HG03064 (cell line): ENCODE measurements around the gene SLC38A10.
A peak's percentile ranks its signal among the peaks of the same experiment; 100 is the strongest.

Experiments used
- ATAC-seq: cut with Tn5 transposase; IDR thresholded peaks from one replicate; pipeline ENCODE4 v1.9.1; 2021; ENCODE audit warnings: low read depth; ENCODE audit not compliant: unreplicated experiment

Gene SLC38A10

GRCh38 chr17:81245665-81246342, 49.3 kb downstream of the SLC38A10 start:
- ATAC-seq, result no peak

GRCh38 chr17:81245024-81245664, 50.0 kb downstream of the SLC38A10 start:
- no peak for ATAC-seq

GRCh38 chr17:81244358-81245023, 50.6 kb downstream of the SLC38A10 start:
- no peak for ATAC-seq

- ATAC-seq, result no peak
These were observed 51.8 kb downstream of the SLC38A10 start for GRCh38 chr17:81243333-81243664.

GRCh38 chr17:81242421-81243332, 52.4 kb downstream of the SLC38A10 start:
- ATAC-seq, result no peak

- no peak for ATAC-seq
These were observed 53.3 kb downstream of the SLC38A10 start for GRCh38 chr17:81241648-81242420.

- no peak for ATAC-seq
These were observed 53.9 kb downstream of the SLC38A10 start for GRCh38 chr17:81241203-81241602.

GRCh38 chr17:81240761-81241160, 54.3 kb downstream of the SLC38A10 start:
- no peak for ATAC-seq

GRCh38 chr17:81239714-81240555, 55.2 kb downstream of the SLC38A10 start:
- no peak for ATAC-seq

- peak; percentile 83 for ATAC-seq
These were observed 56.0 kb downstream of the SLC38A10 start, which contains the start of the genes NDUFAF8 and TEPSIN for GRCh38 chr17:81238815-81239713. Gene NDUFAF8 (plus strand): TSS chr17:81239318. CDS start chr17:81239364, 46 bp downstream. Gene TEPSIN (minus strand): TSS chr17:81239055. CDS start chr17:81239033, 22 bp downstream.

- no peak for ATAC-seq
These were observed 56.7 kb downstream of the SLC38A10 start for GRCh38 chr17:81238490-81238814.

- ATAC-seq, result no peak
These were observed 57.3 kb downstream of the SLC38A10 start for GRCh38 chr17:81237591-81238489.

GRCh38 chr17:81236784-81237183, 58.3 kb downstream of the SLC38A10 start:
- ATAC-seq, result no peak

GRCh38 chr17:81235822-81236740, 59.0 kb downstream of the SLC38A10 start:
- no peak for ATAC-seq

GRCh38 chr17:81234940-81235821, 59.9 kb downstream of the SLC38A10 start:
- ATAC-seq, result no peak
